NCI-H2171 (cell line): Measurements from ENCODE around the gene AGPAT3.

Source experiments
- DNase-seq: peaks from one replicate; lab custom pipeline; 2025; lab: John Stamatoyannopoulos, UW

The AGPAT3 gene

GRCh38 chr21:43907751-43908150 lies 42.7 kb downstream of the AGPAT3 start:
- no peak for DNase-seq

- no peak for DNase-seq
These were observed 43.1 kb downstream of the AGPAT3 start for GRCh38 chr21:43908167-43908566.

GRCh38 chr21:43909741-43910400 lies 44.8 kb downstream of the AGPAT3 start:
- DNase-seq: no peak

GRCh38 chr21:43910460-43910859 lies 45.4 kb downstream of the AGPAT3 start:
- no peak for DNase-seq

GRCh38 chr21:43911015-43911934 lies 46.3 kb downstream of the AGPAT3 start:
- DNase-seq: no peak

GRCh38 chr21:43911935-43912487 lies 47.0 kb downstream of the AGPAT3 start:
- no peak for DNase-seq

- DNase-seq: no peak
These were observed 47.5 kb downstream of the AGPAT3 start for GRCh38 chr21:43912500-43912899.

- DNase-seq: no peak
These were observed 47.9 kb downstream of the AGPAT3 start for GRCh38 chr21:43912910-43913309.

- no peak for DNase-seq
These were observed 48.9 kb downstream of the AGPAT3 start for GRCh38 chr21:43913928-43914327.

- DNase-seq: no peak
These were observed 51.1 kb downstream of the AGPAT3 start for GRCh38 chr21:43916076-43916475.

GRCh38 chr21:43916691-43917514 lies 51.9 kb downstream of the AGPAT3 start:
- peak; percentile 38 for DNase-seq

GRCh38 chr21:43917515-43918384 lies 52.7 kb downstream of the AGPAT3 start:
- no peak for DNase-seq

- DNase-seq: no peak
These were observed 53.4 kb downstream of the AGPAT3 start for GRCh38 chr21:43918385-43918947.

GRCh38 chr21:43919283-43919682 lies 54.3 kb downstream of the AGPAT3 start:
- no peak for DNase-seq

- DNase-seq: no peak
These were observed 55.1 kb downstream of the AGPAT3 start for GRCh38 chr21:43919871-43920801.

GRCh38 chr21:43921571-43921978 lies 56.6 kb downstream of the AGPAT3 start:
- DNase-seq: no peak

GRCh38 chr21:43921979-43922945 lies 57.2 kb downstream of the AGPAT3 start:
- no peak for DNase-seq

GRCh38 chr21:43922949-43923348 lies 57.9 kb downstream of the AGPAT3 start:
- DNase-seq: no peak
